HUES6 (cell line): Measurements from ENCODE around the gene FAHD1.

Source experiments
- H3K27ac ChIP-seq: 2 replicates; pipeline ENCODE4 v1.7.0; 2013; ENCODE audit warnings: low read depth, mild to moderate bottlenecking, low read length, inconsistent platforms
- H3K27me3 ChIP-seq: 2 replicates; pipeline ENCODE4 v1.6.1; 2013; ENCODE audit warnings: low read length; ENCODE audit not compliant: control insufficient read depth, insufficient read depth
- H3K36me3 ChIP-seq: 2 replicates; pipeline ENCODE4 v1.6.1; 2013; ENCODE audit warnings: low read length; ENCODE audit not compliant: control insufficient read depth, insufficient read depth
- H3K4me1 ChIP-seq: 2 replicates; pipeline ENCODE4 v1.6.1; 2013; ENCODE audit warnings: low read length; ENCODE audit not compliant: control insufficient read depth, insufficient read depth
- H3K4me3 ChIP-seq: 2 replicates; pipeline ENCODE4 v1.5.1; 2013; ENCODE audit warnings: low read depth, low read length
- H3K9ac ChIP-seq: one replicate; pipeline ENCODE4 v1.6.1; 2013; ENCODE audit warnings: mild to moderate bottlenecking, low read length
- H3K9me3 ChIP-seq: 2 replicates; pipeline ENCODE4 v1.6.1; 2013; ENCODE audit warnings: low read depth, low read length; ENCODE audit not compliant: control insufficient read depth, insufficient read depth

The FAHD1 gene

DNA sequence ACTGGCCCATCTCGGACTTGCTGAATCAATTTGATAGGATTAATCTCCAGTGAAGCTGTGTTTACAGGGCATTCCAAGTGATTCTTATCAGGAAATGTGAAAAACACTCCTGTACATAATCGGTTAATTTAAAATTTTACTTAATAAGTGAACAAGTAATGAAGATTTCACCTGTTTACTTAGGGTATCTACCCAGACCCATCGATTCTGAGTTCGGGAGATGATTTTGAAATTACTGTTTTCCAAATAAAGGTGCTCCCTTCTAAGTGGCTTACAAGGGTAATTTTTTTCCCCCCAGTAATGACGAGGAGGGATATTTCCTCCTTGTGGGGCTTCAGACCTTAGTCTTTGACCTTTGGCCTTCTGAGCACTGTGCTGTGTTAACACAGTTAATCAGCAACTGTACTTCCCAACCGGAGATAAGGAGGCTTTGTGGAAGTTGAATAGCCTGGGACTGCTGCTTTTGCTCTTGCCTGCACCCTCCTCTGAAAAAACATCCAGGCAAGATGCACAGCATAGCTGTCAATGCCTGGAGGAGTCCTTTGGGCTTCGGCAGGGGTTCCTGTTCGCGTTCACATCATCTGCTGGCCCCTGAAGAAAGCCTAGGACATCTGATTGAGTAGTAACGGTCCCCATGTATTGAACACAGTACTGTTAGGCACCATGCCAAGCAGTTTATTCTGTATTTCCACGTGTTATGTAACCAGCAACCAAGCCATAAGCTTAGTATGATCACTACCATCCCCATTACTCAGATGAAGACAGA, 1.8 kb downstream of the FAHD1 start:
- H3K9me3 ChIP-seq: no peaks in the 10 kb centered on the region
- H3K4me1 ChIP-seq: peaks cover 4% of the 10 kb centered on the region; the same call in 1 of the 2 replicates
- peaks cover 4% of the 10 kb centered on the region; the same call in 1 of the 2 replicates for H3K36me3 ChIP-seq
- H3K27ac ChIP-seq: no peak overlapping the region
- H3K27me3 ChIP-seq: no peaks in the 10 kb centered on the region
- no peak overlapping the region for H3K9ac ChIP-seq
- H3K4me3 ChIP-seq: peak overlapping the region; percentile 89; the same call in 1 of the 2 replicates

DNA sequence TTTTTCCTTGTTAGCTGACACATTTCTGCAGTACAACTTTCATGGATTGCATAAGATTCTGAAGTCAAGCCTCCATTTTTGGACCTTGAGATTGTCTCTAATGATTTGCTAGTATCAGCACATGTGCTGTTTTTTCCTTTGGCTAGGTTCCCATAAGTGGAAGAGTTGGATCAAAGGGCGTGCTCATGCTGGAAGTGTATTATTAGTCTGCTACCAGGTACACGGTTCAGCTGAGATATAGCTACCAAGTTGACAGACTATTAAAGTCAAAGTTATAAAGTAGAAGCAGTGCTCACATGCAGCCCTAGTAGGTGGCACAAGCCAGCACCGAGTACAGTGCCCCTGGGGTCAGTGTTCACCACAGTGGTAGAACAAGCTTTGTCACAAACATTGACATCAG, 3.2 kb downstream of the FAHD1 start:
- Histone ChIP-seq H3K4me1 (peaks cover 4% of the 10 kb centered on the region; the same call in 1 of the 2 replicates), H3K9ac (no peak overlapping the region), H3K36me3 (peaks cover 4% of the 10 kb centered on the region; the same call in 1 of the 2 replicates), H3K27me3 (no peaks in the 10 kb centered on the region), H3K27ac (no peak overlapping the region), H3K9me3 (no peaks in the 10 kb centered on the region), H3K4me3 (no peak overlapping the region)

DNA sequence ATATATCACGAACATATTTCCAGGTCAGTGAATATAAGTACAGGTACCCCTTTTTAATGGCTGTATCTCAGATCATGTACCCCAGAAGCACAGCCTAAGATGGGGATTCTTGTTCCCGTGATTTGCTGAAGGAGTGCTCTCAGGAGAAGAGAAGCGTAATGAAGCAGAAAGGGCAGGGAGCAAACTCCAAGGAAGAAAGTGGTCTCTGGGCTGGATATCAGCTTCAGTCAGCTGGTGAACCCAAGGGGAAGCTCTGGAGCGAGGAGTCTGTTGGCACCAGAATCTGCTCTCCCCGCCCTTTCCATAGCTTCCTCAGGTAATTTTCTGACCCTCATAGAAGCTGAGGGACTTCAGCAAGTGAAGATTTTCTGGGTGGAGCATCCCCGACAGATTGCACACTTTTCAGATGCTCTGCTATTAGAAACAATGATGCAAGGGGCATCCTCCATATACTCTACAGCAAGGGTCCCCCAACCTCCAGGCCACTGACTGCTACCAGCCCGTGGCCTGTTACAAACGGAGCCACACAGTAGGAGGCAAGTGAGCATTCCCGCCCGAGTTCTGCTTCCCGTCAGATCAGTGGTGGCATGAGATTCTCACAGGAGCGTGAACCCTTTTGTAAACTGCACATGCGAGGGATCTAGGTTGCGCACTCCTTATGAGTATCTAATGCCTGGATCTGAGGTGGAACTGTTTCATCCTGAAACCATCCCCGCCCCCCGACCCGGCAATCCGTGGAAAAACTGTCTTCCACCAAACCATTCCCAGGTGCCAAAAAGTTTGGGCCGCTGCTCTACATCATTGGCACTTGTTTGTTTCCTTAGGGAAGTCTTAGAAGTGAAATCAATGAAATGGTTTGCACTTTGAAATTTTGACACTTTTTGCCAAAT, 4.4 kb downstream of the FAHD1 start:
- Histone ChIP-seq H3K4me1 (no peaks in the 10 kb centered on the region), H3K36me3 (peaks cover 4% of the 10 kb centered on the region; the same call in 1 of the 2 replicates), H3K27me3 (no peaks in the 10 kb centered on the region; the same call in 1 of the 2 replicates), H3K9ac (no peak overlapping the region), H3K9me3 (no peaks in the 10 kb centered on the region), H3K4me3 (no peak overlapping the region), H3K27ac (no peak overlapping the region)

DNA sequence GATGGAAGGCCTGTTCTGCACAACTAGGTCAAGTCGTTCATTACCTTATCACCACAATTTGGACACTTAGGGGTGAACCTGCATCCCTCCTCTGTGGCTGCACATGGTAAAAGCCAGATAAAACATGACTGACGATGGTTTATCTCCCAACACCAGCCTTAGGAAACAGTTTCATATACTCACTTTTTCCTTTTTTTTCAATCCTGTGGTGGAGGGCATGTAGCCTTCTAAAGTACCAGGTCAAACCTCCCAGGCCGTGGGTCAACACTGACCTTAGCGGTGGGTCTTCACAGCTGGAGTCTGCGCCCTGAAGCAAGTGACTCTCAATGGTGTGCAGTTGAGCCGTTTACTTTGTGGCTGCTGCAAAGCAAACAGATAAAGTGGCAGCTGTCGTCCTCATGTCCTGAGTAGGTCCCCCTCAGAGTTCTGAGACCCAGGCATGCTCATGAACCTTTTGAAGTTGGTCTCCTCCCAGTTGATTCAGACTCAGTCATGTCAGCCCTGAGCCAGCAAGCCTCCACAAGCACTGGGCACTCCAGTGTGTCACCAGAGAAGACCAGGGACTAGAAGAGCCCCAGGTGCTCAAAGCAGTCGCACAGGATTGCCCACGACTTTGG, 5.9 kb downstream of the FAHD1 start:
- Histone ChIP-seq H3K27ac (no peak overlapping the region), H3K9me3 (no peaks in the 10 kb centered on the region), H3K27me3 (no peaks in the 10 kb centered on the region; the same call in 1 of the 2 replicates), H3K36me3 (peaks cover 4% of the 10 kb centered on the region; the same call in 1 of the 2 replicates), H3K4me3 (no peak overlapping the region), H3K9ac (no peak overlapping the region), H3K4me1 (no peaks in the 10 kb centered on the region)

DNA sequence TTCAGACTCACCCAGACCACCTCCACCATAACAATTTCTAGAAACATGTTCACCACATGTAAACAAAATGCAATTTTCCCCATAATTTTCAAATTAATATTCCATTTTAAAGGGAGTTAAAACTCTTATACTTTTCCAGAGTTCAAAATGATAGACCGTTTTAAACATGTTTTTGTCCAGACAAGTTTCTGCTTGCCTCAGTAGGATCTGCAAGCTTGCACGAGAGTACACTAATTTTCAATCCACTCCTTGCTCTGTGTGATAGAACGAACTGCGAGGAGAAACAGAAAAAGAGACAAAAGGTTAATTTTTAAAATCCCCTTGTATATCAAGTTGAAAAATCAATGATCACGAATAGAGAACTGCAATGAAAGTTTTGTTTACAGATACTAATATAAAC, 7.1 kb downstream of the FAHD1 start:
- Histone ChIP-seq H3K9ac (no peak overlapping the region), H3K4me3 (no peak overlapping the region), H3K4me1 (no peaks in the 10 kb centered on the region), H3K9me3 (no peaks in the 10 kb centered on the region), H3K27ac (no peak overlapping the region), H3K36me3 (peaks cover 2% of the 10 kb centered on the region; the same call in 1 of the 2 replicates), H3K27me3 (no peaks in the 10 kb centered on the region; the same call in 1 of the 2 replicates)

GRCh38 chr16:1839554-1839953, 12.5 kb downstream of the FAHD1 start:
- Histone ChIP-seq H3K9me3 (no peaks in the 10 kb centered on the region), H3K4me1 (0 out of 2 replicates have a peak, but pooled peaks cover 3% of the 10 kb centered on the region), H3K27ac (no peak overlapping the region), H3K36me3 (no peaks in the 10 kb centered on the region), H3K4me3 (no peak overlapping the region), H3K27me3 (no peaks in the 10 kb centered on the region; the same call in 1 of the 2 replicates), H3K9ac (peak overlapping the region; percentile 2)

- H3K36me3 ChIP-seq: no peaks in the 10 kb centered on the region
- no peaks in the 10 kb centered on the region for H3K9me3 ChIP-seq
- H3K4me1 ChIP-seq: no peaks in the 10 kb centered on the region
- peaks cover 5% of the 10 kb centered on the region; the same call in 1 of the 2 replicates for H3K27me3 ChIP-seq
- H3K9ac ChIP-seq: no peak overlapping the region
- no peak overlapping the region for H3K27ac ChIP-seq
- no peak overlapping the region for H3K4me3 ChIP-seq
These were observed 19.0 kb downstream of the FAHD1 start for GRCh38 chr16:1845985-1846384.

- no peaks in the 10 kb centered on the region for H3K4me1 ChIP-seq
- no peak overlapping the region for H3K9ac ChIP-seq
- H3K36me3 ChIP-seq: no peaks in the 10 kb centered on the region
- H3K4me3 ChIP-seq: no peak overlapping the region
- H3K27ac ChIP-seq: no peak overlapping the region
- no peaks in the 10 kb centered on the region for H3K9me3 ChIP-seq
- peaks cover 5% of the 10 kb centered on the region; the same call in 1 of the 2 replicates for H3K27me3 ChIP-seq
These were observed 19.4 kb downstream of the FAHD1 start for GRCh38 chr16:1846416-1846815.

DNA sequence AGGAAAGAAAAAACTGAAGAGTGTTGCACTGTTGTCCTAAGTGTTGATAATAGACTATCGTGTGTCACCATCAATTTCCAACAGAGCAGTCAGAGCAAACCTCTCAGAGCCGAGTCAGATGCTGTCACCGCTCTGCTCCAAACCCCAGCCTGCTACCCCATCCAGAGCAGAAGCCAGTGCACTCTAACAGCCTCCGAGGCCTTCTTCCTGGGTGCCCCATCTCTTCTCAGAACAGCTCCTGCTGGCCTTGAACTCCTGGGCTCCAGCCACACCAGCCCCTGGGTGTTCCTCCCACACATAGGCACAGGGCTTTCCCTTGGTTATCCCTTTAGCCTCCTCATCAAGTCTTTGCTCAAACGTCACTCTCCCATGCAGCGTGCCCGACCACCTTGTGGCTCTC, 24.0 kb downstream of the FAHD1 start:
- no peak overlapping the region for H3K27ac ChIP-seq
- no peak overlapping the region for H3K4me3 ChIP-seq
- H3K9ac ChIP-seq: no peak overlapping the region
- peaks cover 16% of the 10 kb centered on the region; the same call in 1 of the 2 replicates for H3K27me3 ChIP-seq
- no peaks in the 10 kb centered on the region for H3K9me3 ChIP-seq
- no peaks in the 10 kb centered on the region for H3K36me3 ChIP-seq
- no peaks in the 10 kb centered on the region for H3K4me1 ChIP-seq

GRCh38 chr16:1851793-1852192, 24.8 kb downstream of the FAHD1 start:
- Histone ChIP-seq H3K27me3 (peaks cover 17% of the 10 kb centered on the region; the same call in 1 of the 2 replicates), H3K9ac (no peak overlapping the region)

More at GRCh38 chr16:1851793-1852192, 24.8 kb downstream of the FAHD1 start:
- no peaks in the 10 kb centered on the region for H3K4me1 ChIP-seq
- no peak overlapping the region for H3K4me3 ChIP-seq
- no peaks in the 10 kb centered on the region for H3K9me3 ChIP-seq
- no peak overlapping the region for H3K27ac ChIP-seq
- H3K36me3 ChIP-seq: no peaks in the 10 kb centered on the region
